Measurements from ENCODE around the gene FSD1.

GRCh38 chr19:4292515-4292914, 11.9 kb upstream of the FSD1 start:
- TF ChIP-seq POLR2A (IDR thresholded peaks at IDR 0.05): no peak
- TF ChIP-seq CTCF (IDR thresholded peaks at IDR 0.05 in 4 of 5, conservative IDR thresholded peaks at IDR 0.05 in 1 of 5): no peak
